H1 (cell line): ENCODE data around the gene MT2A. TPM values are rescaled to one million over a fixed set of nuclear protein-coding genes. Genes with fewer than 3 reads are reported as not detected.

Source experiments
- RAD21 ChIP-seq, 2 experiments: IDR thresholded peaks in 1 of 2; conservative IDR thresholded peaks in 1 of 2; 2 replicates each; pipeline ENCODE4 v1.6.1; 2011; ENCODE audit warnings: low read depth in 2 of 2, low read length in 2 of 2, improper control_type of control experiment in 1 of 2, inconsistent platforms in 1 of 2, mild to moderate bottlenecking in 1 of 2, moderate library complexity in 1 of 2
- RBBP5 ChIP-seq: IDR thresholded peaks from 2 replicates; pipeline ENCODE4 v1.7.1; 2012; ENCODE audit warnings: low read depth, mild to moderate bottlenecking, inconsistent platforms, low read length, moderate library complexity, borderline replicate concordance
- polyA plus RNA-seq, 7 experiments: library from polyadenylated mRNA; depleted of rRNA in 3 of 7; stranded (reverse) in 5 of 7; unstranded in 2 of 7; fragments of >200 nt in 5 of 7; fragments of 200-250 nt in 2 of 7; gene quantifications; 1 replicate in 5 of 7; 2 replicates in 1 of 7; 4 replicates in 1 of 7; pipeline versions ENCODE4 v1.2.1 to v1.2.3, GENCODE V29; 2011 to 2013; ENCODE audit warnings: missing spikeins in 2 of 7, mixed read lengths in 2 of 7
- total RNA-seq: library from RNA; stranded (reverse); fragmentation: NEBNext Ultra II Directional; extraction: Animal tissue kit (Norgen Biotek cat#: 25700); gene quantifications from 2 replicates; pipeline ENCODE4 v1.2.1, GENCODE V29; 2021

Gene MT2A
- total and polyA plus RNA-seq, 2 of the 8 experiments (the other 6 are each of a cell fraction or from before 2014, with no cell fraction given), result 9.5 to 30.1 TPM

- 0 out of 2 replicates have a peak, but pooled peaks have one; percentile 34 for TF ChIP-seq RBBP5
- TF ChIP-seq RAD21 (IDR thresholded peaks at IDR 0.05 in 1 of 2, conservative IDR thresholded peaks at IDR 0.05 in 1 of 2; ENCODE audit: low read depth in 2 of 2, low read length in 2 of 2), result peak; percentile 15 to 35; a peak in 3 of 4 replicates
Observed at GRCh38 chr16:56657555-56658326, 49.4 kb downstream of the MT2A start, which contains the start of gene MT1F (continued).
